ENCODE measurements around the gene TGFBI.

Gene TGFBI

DNA sequence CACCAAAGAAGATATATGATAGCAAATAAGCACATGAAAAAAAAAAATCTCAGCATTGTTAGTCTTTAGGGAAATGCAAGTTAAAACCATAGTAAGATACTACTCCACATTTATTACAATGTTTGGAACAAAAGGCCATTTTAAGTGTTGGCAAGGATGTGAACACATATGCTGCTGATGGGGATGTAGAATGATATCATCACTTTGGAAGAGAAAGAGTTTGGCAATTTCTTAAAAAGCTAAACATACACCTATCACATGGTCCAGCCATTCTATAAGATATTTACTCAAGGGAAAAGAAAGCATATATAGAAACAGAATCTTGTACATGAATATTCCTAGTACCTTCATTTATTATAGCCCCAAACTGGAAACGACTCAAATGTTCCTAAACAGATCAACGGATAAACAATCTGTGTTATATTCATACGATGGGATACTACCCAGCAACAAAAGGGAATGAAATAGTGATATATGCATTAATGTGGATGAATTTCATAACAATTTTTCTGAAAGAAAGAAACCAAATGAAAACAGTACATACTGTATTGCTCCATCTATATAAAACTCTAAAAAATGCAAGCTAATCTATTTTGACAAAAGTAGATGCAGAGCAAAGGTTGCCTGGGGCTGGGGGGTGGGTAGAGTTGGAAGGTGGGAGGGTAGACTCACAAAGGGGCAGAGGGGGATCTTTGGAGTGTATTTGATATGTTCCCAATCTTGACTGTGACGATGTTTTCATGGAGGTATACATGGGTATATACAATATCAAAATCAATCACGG lies 58.2 kb downstream of the TGFBI start:
- TF ChIP-seq, protein P1, sequence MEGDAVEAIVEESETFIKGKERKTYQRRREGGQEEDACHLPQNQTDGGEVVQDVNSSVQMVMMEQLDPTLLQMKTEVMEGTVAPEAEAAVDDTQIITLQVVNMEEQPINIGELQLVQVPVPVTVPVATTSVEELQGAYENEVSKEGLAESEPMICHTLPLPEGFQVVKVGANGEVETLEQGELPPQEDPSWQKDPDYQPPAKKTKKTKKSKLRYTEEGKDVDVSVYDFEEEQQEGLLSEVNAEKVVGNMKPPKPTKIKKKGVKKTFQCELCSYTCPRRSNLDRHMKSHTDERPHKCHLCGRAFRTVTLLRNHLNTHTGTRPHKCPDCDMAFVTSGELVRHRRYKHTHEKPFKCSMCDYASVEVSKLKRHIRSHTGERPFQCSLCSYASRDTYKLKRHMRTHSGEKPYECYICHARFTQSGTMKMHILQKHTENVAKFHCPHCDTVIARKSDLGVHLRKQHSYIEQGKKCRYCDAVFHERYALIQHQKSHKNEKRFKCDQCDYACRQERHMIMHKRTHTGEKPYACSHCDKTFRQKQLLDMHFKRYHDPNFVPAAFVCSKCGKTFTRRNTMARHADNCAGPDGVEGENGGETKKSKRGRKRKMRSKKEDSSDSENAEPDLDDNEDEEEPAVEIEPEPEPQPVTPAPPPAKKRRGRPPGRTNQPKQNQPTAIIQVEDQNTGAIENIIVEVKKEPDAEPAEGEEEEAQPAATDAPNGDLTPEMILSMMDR (IDR thresholded peaks at IDR 0.05; ENCODE audit: insufficient read depth, low read depth, low read length, missing control alignments), result no peak
- DNase-seq (ENCODE audit: low read depth), result no peak
- H3K4me3 ChIP-seq (ENCODE audit: low read length), result no peak overlapping the region

DNA sequence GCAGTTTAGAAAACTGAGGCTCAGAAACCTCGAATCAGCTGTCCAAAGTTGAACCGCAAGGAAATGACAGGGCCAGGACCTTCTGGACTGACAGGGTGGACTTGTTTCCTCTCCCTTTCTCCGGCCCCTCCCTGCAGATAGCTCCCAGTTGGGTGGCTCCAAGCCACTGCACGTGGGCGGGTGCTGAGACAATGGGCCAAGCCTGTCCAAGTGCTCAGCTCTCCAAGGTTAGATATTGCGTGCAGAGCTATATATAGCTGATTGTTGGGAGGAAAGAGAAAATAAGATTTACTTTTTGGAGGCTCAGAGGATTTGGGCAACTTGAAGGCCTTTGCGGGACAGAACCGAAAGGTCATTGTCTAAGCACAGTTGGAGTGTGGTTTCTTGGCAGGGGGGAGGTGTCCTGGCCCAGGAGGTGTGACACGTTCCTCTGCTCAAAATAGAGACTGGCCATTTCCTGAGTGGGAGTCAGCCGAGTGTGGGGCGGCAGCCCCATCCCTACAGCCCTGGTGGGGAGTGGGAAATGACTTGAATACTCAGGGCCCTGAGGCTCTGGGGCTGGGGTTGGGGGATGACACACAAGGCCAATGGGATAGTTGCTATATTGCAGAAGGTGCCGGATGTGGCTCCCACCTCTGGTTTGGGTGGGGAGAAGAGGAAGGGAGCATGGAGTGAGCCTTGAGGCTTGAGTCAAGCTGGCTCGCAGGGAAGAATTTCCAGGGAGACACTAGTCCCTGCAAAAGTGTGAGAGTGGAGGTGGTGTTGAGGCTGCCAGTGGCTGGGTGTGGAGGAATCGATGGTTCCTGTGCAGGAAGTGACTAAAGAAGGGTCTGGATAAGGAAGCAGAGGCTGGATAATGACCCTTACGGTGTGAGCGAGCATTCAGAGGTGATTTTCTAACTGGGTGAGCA lies 59.4 kb downstream of the TGFBI start:
- no peak overlapping the region for H3K4me3 ChIP-seq (ENCODE audit: low read length)
- DNase-seq (ENCODE audit: low read depth), result peak; percentile 76
- TF ChIP-seq, protein P1 (IDR thresholded peaks at IDR 0.05; ENCODE audit: insufficient read depth, low read depth, low read length, missing control alignments), result no peak

DNA sequence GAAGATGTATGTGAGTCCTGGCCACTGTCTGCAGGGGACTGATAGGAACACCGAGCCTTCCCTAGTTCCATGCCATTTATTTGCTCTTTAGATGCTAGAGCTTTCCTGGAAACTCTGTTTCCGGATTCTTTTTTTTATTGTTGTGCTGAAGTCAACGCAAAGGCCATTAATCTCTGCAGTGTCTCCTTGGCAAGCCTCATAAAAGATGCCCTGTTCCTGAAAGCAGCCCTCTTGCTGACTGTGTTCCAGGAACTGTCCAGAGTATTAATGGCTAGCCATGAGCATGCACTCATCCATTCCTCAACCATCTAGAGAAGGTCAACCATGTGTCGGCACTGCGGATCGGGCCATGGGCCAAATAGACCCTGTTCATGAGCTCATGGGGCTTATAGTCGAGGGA lies 61.0 kb downstream of the TGFBI start:
- TF ChIP-seq, protein P1 (IDR thresholded peaks at IDR 0.05; ENCODE audit: insufficient read depth, low read depth, low read length, missing control alignments), result no peak
- H3K4me3 ChIP-seq (ENCODE audit: low read length), result no peak overlapping the region
- DNase-seq (ENCODE audit: low read depth), result no peak

DNA sequence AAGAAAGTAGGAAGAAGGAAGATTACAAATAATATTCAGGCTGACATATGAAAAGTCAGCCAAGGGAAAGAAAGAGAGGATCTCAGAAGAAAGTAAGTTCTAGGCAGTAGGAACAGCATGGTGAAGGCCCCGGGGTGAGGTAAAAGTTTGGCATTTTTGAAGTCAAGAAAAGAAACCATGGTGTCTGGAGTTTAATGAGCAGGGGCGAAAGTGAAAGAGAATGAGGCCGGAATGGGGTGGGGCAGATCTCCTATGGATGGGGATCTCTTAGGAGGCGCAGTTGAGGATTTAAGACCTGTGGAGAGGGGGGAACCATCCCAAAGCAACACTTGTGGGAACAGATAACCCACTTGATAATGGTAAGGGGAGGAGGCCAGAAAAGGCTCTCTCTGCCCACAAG lies 61.5 kb downstream of the TGFBI start:
- TF ChIP-seq, protein P1 (IDR thresholded peaks at IDR 0.05; ENCODE audit: insufficient read depth, low read depth, low read length, missing control alignments), result no peak
- no peak for DNase-seq (ENCODE audit: low read depth)
- no peak overlapping the region for H3K4me3 ChIP-seq (ENCODE audit: low read length)

DNA sequence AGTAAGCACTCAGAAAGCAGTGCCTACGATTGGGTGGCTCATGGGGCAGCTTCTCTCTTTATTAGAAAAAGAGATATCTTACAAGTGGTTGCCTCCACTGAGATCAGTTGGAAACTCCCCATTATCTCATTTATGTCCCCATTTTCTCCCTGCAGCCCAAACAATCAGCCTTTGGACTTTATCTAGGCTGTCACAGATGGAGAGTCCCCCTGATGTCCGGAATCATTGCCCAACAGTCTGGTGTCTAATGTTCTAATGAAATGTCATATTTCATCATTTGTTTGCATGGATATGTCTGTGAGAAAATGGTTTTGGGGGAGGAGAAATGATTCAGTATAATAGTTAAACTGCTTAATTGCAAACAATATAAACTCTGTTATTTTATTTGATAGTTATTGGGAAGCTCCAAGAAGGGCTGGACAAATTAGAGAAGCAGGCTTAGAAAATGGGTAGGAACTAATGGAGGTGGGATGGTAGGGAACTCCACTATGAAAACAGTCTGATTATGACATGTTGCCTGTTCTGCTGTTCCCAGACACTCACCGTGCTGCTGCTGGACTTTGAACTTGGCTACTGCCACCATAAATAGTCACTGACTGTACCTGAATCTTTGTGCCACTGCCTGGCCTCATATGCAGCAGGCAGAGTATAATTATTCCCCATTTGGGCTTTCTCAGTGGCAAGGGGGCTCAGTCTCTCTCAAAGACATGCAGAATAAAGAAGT lies 65.6 kb downstream of the TGFBI start:
- DNase-seq (ENCODE audit: low read depth), result no peak
- no peak overlapping the region for H3K4me3 ChIP-seq (ENCODE audit: low read length)
- TF ChIP-seq, protein P1 (IDR thresholded peaks at IDR 0.05; ENCODE audit: insufficient read depth, low read depth, low read length, missing control alignments), result no peak

DNA sequence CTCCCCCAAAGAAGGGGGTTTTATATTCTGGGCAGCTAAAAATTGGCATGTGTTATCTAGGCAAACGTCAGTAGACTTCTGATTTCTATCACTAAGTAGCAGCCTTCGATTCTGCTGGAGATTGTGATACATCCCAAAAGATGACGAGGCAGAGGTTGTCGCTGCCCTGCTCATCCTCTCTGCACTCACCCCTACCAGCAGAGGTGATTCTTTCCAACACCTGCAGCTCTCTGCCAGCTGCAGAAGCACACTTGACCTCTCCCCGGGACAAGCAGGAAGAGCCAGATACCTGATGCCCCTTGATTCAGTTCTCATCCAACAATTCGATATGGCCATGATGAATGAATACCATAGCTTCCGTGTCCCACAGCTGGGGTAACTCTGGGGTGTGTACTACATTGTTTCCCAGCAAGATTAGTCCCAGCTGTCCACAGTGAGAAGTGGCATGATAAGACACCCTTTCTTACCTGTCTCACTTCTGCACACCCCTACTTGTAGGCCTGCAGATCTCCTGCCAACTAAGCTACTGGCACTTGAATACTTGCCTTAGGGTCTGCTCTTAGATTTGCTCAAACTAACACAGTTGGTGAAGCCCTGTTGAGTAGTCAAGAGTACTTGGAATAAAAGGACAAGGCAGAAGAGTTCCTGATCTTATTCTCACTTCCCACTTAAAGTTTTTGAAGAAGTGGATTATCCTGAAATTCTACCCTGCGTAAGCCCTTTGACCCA lies 66.3 kb downstream of the TGFBI start:
- H3K4me3 ChIP-seq (ENCODE audit: low read length), result no peak overlapping the region
- DNase-seq (ENCODE audit: low read depth), result no peak
- TF ChIP-seq, protein P1 (IDR thresholded peaks at IDR 0.05; ENCODE audit: insufficient read depth, low read depth, low read length, missing control alignments), result no peak
